Vagina (tissue), 2 donors: ENCODE measurements around the gene RAPH1. TPM values are rescaled to one million over a fixed set of nuclear protein-coding genes. Genes with fewer than 3 reads are reported as not detected.

ENCODE experiments used
- DNase-seq, 2 donors: peaks; one replicate each; pipeline ENCODE4 v3.0.0-alpha.2; 2017; ENCODE audit errors: extremely low spot score in 2 of 2
- H3K27ac ChIP-seq: fragments of 200-600 bp; sonication (generic); one replicate; pipeline ENCODE4 v1.5.1; 2019
- H3K27me3 ChIP-seq: fragments of 200-600 bp; sonication (generic); one replicate; pipeline ENCODE4 v1.5.1; 2019
- H3K36me3 ChIP-seq, 2 donors: fragments of 200-600 bp; sonication (generic); one replicate each; pipeline ENCODE4 v1.5.1; 2017 to 2019
- H3K4me1 ChIP-seq: fragments of 200-600 bp; sonication (generic); one replicate; pipeline ENCODE4 v1.5.1; 2019
- H3K4me3 ChIP-seq, 2 donors: fragments of 200-600 bp; sonication (generic); 1 replicate in 1 of 2; 2 replicates in 1 of 2; pipeline ENCODE4 v1.5.1; 2016 to 2019
- H3K9me3 ChIP-seq: fragments of 200-600 bp; sonication (generic); one replicate; pipeline ENCODE4 v1.5.1; 2019
- POLR2A ChIP-seq, 2 donors: fragments of 450-650 bp; IDR thresholded peaks; one replicate each; pipeline ENCODE4 v1.6.1; 2017; ENCODE audit warnings: antibody characterized with exemption in 2 of 2, mild to moderate bottlenecking in 2 of 2, moderate library complexity in 2 of 2
- POLR2AphosphoS5 ChIP-seq, 2 donors: sonication (generic); formaldehyde crosslinking; IDR thresholded peaks; one replicate each; pipeline ENCODE4 v1.9.0; 2017; ENCODE audit warnings: antibody characterized with exemption in 2 of 2, mild to moderate bottlenecking in 2 of 2, low read depth in 1 of 2; ENCODE audit not compliant: insufficient read depth in 1 of 2
- intact Hi-C: fragments of 100-400 bp; cut with DNase I; formaldehyde crosslinking; loops from one replicate; pipeline ENCODE4 v1.15.1; 2023
- total RNA-seq: library from RNA; depleted of rRNA; stranded (reverse); fragments of >200 nt; gene quantifications from one replicate; pipeline ENCODE4 v1.2.3, GENCODE V29; 2016
- TF ChIP-seq, protein P1 (sequence below), 3 experiments: fragments of 450-650 bp in 2 of 3; fragments of 200-600 bp in 1 of 3; sonication (generic) in 1 of 3; IDR thresholded peaks; one replicate each; pipeline ENCODE4 v1.5.1; 2017 to 2019; ENCODE audit warnings: antibody characterized with exemption in 3 of 3, mild to moderate bottlenecking in 2 of 3, moderate library complexity in 2 of 3

The RAPH1 gene
- total RNA-seq, 1 donor from 2014 or later, result 22.6 TPM

DNA sequence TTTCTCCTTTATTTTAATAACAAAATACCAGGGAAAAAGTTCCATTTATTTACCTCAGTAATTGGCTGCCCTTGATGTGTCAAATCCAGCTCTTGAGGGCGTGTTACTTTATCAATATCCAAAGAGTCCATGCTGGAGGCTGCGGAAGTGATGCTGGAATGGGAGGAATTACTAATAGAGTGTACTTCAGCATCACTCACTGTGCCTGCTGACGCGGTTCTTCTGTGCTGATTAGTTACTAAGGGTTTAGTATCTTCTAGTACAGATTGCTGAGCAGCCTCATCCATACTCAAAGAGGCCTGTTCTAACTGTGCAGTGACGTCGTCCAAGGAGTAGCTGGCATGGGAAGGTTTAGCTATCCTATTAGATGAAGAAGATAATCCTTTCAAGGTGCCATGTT, 45.6 kb downstream of the RAPH1 start:
- Histone ChIP-seq H3K36me3 (peaks cover 0 to 20% of the 10 kb centered on the region in 2 donors), H3K4me1 (no peaks in the 10 kb centered on the region), H3K4me3 (no peak overlapping the region), H3K9me3 (no peaks in the 10 kb centered on the region), H3K27ac (no peak overlapping the region), H3K27me3 (no peaks in the 10 kb centered on the region)
- DNase-seq, result no peak
- intact Hi-C loops, result no loop called here
- TF ChIP-seq, protein P1, sequence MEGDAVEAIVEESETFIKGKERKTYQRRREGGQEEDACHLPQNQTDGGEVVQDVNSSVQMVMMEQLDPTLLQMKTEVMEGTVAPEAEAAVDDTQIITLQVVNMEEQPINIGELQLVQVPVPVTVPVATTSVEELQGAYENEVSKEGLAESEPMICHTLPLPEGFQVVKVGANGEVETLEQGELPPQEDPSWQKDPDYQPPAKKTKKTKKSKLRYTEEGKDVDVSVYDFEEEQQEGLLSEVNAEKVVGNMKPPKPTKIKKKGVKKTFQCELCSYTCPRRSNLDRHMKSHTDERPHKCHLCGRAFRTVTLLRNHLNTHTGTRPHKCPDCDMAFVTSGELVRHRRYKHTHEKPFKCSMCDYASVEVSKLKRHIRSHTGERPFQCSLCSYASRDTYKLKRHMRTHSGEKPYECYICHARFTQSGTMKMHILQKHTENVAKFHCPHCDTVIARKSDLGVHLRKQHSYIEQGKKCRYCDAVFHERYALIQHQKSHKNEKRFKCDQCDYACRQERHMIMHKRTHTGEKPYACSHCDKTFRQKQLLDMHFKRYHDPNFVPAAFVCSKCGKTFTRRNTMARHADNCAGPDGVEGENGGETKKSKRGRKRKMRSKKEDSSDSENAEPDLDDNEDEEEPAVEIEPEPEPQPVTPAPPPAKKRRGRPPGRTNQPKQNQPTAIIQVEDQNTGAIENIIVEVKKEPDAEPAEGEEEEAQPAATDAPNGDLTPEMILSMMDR (IDR thresholded peaks at IDR 0.05), result no peak
- TF ChIP-seq POLR2AphosphoS5 (IDR thresholded peaks at IDR 0.05; ENCODE audit: insufficient read depth in 1 of 2, low read depth in 1 of 2) (no peak), POLR2A (IDR thresholded peaks at IDR 0.05) (no peak)

DNA sequence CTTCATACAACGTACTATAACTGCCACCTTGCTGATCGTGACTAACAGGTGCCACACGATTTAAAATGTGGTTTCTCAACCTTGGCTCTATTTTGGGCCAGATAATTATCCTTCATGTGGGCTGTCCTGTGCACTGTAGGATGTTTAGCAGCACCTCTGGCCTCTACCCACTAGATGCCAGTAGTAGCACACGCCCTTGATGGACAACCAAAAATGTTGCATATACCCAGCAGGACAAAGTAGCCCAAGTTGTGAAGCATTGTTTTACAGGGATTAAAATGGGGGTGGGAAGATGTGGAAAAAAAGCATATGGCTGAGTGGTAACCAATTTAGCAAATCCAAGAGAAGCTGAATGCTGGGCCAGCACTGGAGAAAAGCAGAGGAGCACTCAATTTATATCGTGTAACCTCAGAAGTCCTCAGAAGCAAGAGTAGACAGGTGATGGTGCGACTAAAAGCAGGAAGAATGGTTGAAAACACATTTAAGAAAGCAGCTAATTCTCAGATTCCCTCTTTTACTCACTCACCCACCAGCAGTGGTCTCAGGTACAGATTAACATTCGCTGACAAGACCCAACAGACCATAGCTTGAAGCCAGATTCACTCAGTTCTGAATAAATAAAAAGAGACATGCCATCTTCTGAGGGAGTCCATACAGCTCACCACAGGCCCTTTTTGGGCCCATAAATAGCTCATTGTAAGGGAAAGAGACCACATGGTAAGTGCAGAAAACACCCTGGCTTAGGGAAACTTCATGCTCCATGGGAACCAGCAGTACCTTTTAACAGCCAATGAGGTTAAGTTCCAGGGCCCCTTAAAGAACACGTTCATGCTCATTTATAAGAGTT, 50.6 kb downstream of the RAPH1 start:
- intact Hi-C loops, result no loop called here
- no peaks in the 10 kb centered on the region for H3K4me1 ChIP-seq
- no peak overlapping the region for H3K27ac ChIP-seq

DNA sequence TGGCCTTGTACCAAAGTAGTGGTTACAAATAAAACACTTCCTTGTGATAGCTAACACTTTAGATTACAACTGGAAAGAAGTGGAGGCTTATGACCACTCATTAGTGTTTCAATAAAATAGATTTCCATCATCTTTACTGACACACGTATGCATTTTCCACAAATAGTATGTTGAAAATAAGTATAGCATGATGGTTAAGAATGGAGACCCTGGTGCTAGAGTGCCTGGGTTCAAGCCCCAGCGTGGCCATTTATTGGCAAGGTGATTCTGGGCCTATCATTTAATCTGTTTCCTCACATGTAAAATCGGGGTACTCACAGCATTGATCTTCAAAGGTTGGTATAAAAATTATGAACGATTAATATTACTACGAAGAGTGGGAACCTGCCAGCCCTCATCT, 54.5 kb downstream of the RAPH1 start:
- Histone ChIP-seq H3K36me3 (no peaks in the 10 kb centered on the region), H3K27ac (no peak overlapping the region), H3K4me1 (no peaks in the 10 kb centered on the region), H3K9me3 (no peaks in the 10 kb centered on the region), H3K4me3 (no peak overlapping the region), H3K27me3 (no peaks in the 10 kb centered on the region)
- DNase-seq, result no peak
- intact Hi-C loops, result no loop called here
- TF ChIP-seq POLR2A (IDR thresholded peaks at IDR 0.05) (no peak), POLR2AphosphoS5 (IDR thresholded peaks at IDR 0.05; ENCODE audit: insufficient read depth in 1 of 2, low read depth in 1 of 2) (no peak)
- TF ChIP-seq, protein P1 (IDR thresholded peaks at IDR 0.05), result no peak

More for the DNA sequence above, 50.6 kb downstream of the RAPH1 start:
- DNase-seq, result no peak
- Histone ChIP-seq H3K4me3 (no peak overlapping the region), H3K9me3 (no peaks in the 10 kb centered on the region), H3K36me3 (peaks cover 0 to 6% of the 10 kb centered on the region in 2 donors), H3K27me3 (no peaks in the 10 kb centered on the region)
- TF ChIP-seq POLR2A (IDR thresholded peaks at IDR 0.05), result no peak
- TF ChIP-seq, protein P1 (IDR thresholded peaks at IDR 0.05), result peak in 2 of 3 experiments; percentile 36 to 37

DNA sequence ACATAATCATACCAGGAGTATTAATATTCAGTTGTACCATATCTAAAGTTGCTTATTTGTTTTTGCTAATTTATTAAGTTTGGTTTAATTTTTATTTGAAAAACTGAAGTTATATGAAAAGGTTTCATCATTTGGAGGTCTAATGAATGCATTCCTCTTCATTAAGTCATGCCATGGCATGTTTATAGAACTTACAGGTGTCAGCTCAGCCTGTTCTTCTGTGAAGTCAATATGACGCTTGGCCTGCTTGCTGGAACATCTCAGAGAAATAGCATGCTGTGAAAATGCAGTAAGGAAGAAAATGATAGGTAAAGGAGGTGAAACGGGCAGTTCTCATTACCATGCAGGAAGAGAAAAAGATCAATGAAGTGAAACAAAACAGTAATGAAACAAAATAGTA, 58.2 kb downstream of the RAPH1 start:
- intact Hi-C loops, result no loop called here
- TF ChIP-seq POLR2A (IDR thresholded peaks at IDR 0.05) (no peak), POLR2AphosphoS5 (IDR thresholded peaks at IDR 0.05; ENCODE audit: insufficient read depth in 1 of 2, low read depth in 1 of 2) (no peak)
- TF ChIP-seq, protein P1 (IDR thresholded peaks at IDR 0.05), result no peak
- H3K27me3 ChIP-seq, result no peaks in the 10 kb centered on the region
- no peak overlapping the region for H3K27ac ChIP-seq
- no peaks in the 10 kb centered on the region for H3K9me3 ChIP-seq
- DNase-seq, result no peak
- no peaks in the 10 kb centered on the region for H3K4me1 ChIP-seq
- no peak overlapping the region for H3K4me3 ChIP-seq
- H3K36me3 ChIP-seq, result no peaks in the 10 kb centered on the region

DNA sequence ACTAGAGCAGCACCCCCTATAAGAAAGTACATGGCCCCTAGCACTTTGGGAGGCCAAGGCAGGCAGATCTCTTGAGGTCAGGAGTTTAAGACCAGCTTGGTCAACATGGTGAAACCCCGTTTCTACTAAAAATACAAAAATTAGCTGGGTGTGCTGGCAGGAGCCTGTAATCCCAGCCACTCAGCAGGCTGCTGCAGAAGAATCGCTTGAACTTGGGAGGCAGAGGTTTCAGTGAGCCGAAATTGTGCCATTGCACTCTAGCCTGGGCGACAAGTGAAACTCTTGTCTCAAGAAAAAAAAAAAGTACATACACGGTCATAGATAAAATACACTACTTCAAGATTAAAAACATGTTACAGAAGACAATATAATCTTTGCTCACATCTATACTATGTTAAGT, 63.8 kb downstream of the RAPH1 start:
- TF ChIP-seq POLR2A (IDR thresholded peaks at IDR 0.05) (no peak), POLR2AphosphoS5 (IDR thresholded peaks at IDR 0.05; ENCODE audit: insufficient read depth in 1 of 2, low read depth in 1 of 2) (no peak)
- TF ChIP-seq, protein P1 (IDR thresholded peaks at IDR 0.05), result no peak
- H3K36me3 ChIP-seq, result no peaks in the 10 kb centered on the region
- intact Hi-C loops, result no loop called here
- no peak overlapping the region for H3K27ac ChIP-seq
- no peak for DNase-seq
- no peaks in the 10 kb centered on the region for H3K9me3 ChIP-seq
- no peaks in the 10 kb centered on the region for H3K4me1 ChIP-seq
- H3K27me3 ChIP-seq, result no peaks in the 10 kb centered on the region
- H3K4me3 ChIP-seq, result no peak overlapping the region
